ENCODE results near the gene CTNNA1.

CTNNA1 gene

GRCh38 chr5:138903130-138903775, 150.0 kb downstream of the CTNNA1 start:
- H3K27ac ChIP-seq, result peak overlapping the region; percentile 32
- in situ Hi-C loops (cut with HindIII; ENCODE audit: low pct_ligation_motif_present, low sequenced_read_pairs), result no loop called here
- peak; percentile 62 for DNase-seq
- H3K4me3 ChIP-seq (ENCODE audit: low read depth, low read length), result no peak overlapping the region
- no peaks in the 10 kb centered on the region for H3K27me3 ChIP-seq (replicated peaks)
- TF ChIP-seq, protein P1, sequence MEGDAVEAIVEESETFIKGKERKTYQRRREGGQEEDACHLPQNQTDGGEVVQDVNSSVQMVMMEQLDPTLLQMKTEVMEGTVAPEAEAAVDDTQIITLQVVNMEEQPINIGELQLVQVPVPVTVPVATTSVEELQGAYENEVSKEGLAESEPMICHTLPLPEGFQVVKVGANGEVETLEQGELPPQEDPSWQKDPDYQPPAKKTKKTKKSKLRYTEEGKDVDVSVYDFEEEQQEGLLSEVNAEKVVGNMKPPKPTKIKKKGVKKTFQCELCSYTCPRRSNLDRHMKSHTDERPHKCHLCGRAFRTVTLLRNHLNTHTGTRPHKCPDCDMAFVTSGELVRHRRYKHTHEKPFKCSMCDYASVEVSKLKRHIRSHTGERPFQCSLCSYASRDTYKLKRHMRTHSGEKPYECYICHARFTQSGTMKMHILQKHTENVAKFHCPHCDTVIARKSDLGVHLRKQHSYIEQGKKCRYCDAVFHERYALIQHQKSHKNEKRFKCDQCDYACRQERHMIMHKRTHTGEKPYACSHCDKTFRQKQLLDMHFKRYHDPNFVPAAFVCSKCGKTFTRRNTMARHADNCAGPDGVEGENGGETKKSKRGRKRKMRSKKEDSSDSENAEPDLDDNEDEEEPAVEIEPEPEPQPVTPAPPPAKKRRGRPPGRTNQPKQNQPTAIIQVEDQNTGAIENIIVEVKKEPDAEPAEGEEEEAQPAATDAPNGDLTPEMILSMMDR (IDR thresholded peaks at IDR 0.05; ENCODE audit: low read depth, low read length, missing control alignments), result no peak
- H3K36me3 ChIP-seq (replicated peaks), result peaks cover 35% of the 10 kb centered on the region

DNA sequence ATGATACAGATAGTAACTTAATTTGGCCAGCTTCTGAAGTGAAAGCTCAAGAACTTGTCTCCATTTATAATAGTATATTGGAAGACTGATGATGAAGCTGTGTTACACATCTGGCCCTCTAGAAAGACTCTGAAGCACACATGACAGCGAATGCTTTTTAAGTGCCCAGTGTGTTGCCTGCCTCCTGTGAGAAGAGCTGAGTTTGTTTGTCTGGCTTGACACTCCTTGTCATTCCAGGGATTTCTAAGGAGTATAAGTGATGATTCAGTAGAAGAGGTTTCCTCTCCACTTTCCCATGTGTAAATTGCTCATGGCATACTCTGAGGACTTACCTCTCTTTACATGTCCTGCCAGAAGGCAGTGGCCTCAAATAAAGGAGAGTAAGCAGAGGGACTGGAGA, 152.3 kb downstream of the CTNNA1 start:
- Histone ChIP-seq H3K27me3 (replicated peaks) (no peaks in the 10 kb centered on the region), H3K4me3 (ENCODE audit: low read depth, low read length) (no peak overlapping the region), H3K36me3 (replicated peaks) (peaks cover 40% of the 10 kb centered on the region), H3K27ac (no peak overlapping the region)
- peak; percentile 45 for DNase-seq
- in situ Hi-C loops (cut with HindIII; ENCODE audit: low pct_ligation_motif_present, low sequenced_read_pairs), result no loop called here
- TF ChIP-seq, protein P1 (IDR thresholded peaks at IDR 0.05; ENCODE audit: low read depth, low read length, missing control alignments), result no peak

DNA sequence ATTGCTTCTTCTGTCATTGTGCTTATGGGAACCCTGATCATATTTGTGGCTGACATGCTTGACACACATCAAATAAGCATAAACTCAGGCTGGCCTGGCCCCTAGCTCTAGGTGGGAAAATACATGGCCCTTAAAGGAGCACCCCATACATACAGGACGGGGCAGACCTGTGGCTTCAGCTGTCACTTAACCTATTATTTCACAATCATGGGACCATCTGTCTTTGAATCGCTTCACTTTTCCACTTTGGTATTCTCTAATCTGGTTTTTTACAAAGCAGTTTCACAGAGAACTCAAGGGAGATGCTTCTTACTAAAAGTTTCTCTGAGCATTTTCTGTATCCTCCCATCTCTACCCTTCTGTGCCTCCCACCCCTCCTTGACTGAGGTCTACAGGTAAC, 156.5 kb downstream of the CTNNA1 start:
- Histone ChIP-seq H3K36me3 (replicated peaks) (peaks cover 27% of the 10 kb centered on the region), H3K4me3 (ENCODE audit: low read depth, low read length) (no peak overlapping the region), H3K27ac (no peak overlapping the region), H3K27me3 (replicated peaks) (no peaks in the 10 kb centered on the region)
- DNase-seq, result no peak
- in situ Hi-C loops (cut with HindIII; ENCODE audit: low pct_ligation_motif_present, low sequenced_read_pairs), result no loop called here
- TF ChIP-seq, protein P1 (IDR thresholded peaks at IDR 0.05; ENCODE audit: low read depth, low read length, missing control alignments), result no peak

DNA sequence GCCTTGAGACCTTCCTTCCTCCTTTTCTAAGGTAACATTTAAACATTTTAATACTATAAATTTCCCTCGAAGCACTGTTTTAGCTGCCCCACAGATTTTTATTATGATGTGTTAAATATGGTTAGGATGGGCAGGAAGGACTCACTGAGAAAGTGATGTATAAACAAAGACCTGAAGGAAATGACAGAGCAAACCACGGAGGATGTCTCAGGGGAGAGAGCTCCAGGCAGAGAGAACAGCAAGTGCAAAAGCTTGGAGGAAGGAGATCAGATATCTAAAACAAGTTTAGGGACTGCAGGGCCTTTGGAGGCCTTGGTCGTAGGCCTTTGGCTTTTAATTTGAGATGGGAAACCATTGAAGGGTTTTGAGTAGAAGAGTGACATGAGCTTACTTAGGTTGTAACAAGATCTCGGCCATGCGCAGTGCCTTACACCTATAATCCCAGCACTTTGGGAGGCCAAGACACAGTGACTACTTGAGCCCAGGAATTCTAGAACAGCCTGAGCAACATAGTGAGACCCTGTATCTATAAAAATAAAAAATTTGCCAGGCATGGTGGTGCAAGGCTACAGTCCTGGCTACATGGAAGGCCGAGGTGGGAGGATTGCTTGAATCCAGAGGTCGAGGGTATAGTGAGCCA, 157.4 kb downstream of the CTNNA1 start:
- Histone ChIP-seq H3K36me3 (replicated peaks) (peaks cover 21% of the 10 kb centered on the region), H3K4me3 (ENCODE audit: low read depth, low read length) (no peak overlapping the region), H3K27me3 (replicated peaks) (no peaks in the 10 kb centered on the region), H3K27ac (no peak overlapping the region)
- in situ Hi-C loops (cut with HindIII; ENCODE audit: low pct_ligation_motif_present, low sequenced_read_pairs), result no loop called here
- TF ChIP-seq, protein P1 (IDR thresholded peaks at IDR 0.05; ENCODE audit: low read depth, low read length, missing control alignments), result no peak
- DNase-seq, result no peak

DNA sequence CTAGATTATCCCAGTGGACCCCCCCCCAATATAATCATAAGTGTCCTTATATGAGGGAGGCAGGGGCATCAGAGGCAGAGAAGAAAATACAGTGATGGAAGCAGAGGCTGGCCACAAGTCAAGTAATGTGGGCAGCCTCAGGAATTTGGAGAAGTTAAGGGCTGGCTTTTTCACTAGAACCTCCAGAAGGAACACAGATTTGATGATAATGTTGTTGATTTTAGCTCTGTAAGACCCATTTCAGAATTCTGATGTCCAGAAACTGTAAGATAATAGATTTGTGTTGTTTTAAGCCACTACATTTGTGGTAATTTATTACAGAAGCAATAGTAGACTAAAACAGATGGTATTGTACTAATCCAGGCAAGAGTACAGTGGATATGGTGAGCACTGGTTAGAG, 158.2 kb downstream of the CTNNA1 start:
- in situ Hi-C loops (cut with HindIII; ENCODE audit: low pct_ligation_motif_present, low sequenced_read_pairs), result no loop called here
- DNase-seq, result peak; percentile 42
- no peak overlapping the region for H3K27ac ChIP-seq
- peaks cover 18% of the 10 kb centered on the region for H3K36me3 ChIP-seq (replicated peaks)
- no peaks in the 10 kb centered on the region for H3K27me3 ChIP-seq (replicated peaks)
- TF ChIP-seq, protein P1 (IDR thresholded peaks at IDR 0.05; ENCODE audit: low read depth, low read length, missing control alignments), result no peak
- no peak overlapping the region for H3K4me3 ChIP-seq (ENCODE audit: low read depth, low read length)

Data from brain microvascular endothelial cell (primary cell).